Ovary (tissue), 9 donors: ENCODE data around the gene CRACR2A. TPM values are rescaled to one million over a fixed set of nuclear protein-coding genes. Genes with fewer than 3 reads are reported as not detected.

Source experiments
- DNase-seq, 5 donors: peaks; one replicate each; pipeline ENCODE4 v3.0.0-alpha.2; 2019 to 2020
- H3K27ac ChIP-seq, 2 donors: fragments of 200-600 bp; one replicate each; pipeline versions ENCODE4 v1.5.1 to v1.8.0; 2019 to 2022
- H3K27me3 ChIP-seq: fragments of 200-600 bp; one replicate; pipeline ENCODE4 v1.8.0; 2022
- H3K36me3 ChIP-seq: fragments of 200-600 bp; sonication (generic); one replicate; pipeline ENCODE4 v1.5.1; 2019
- H3K4me1 ChIP-seq: one replicate; pipeline ENCODE4 v1.8.1; 2013; ENCODE audit warnings: mild to moderate bottlenecking, moderate library complexity; ENCODE audit not compliant: insufficient read depth
- H3K4me3 ChIP-seq: fragments of 200-600 bp; sonication (generic); one replicate; pipeline ENCODE4 v1.5.1; 2017
- H3K9me3 ChIP-seq, 2 donors: fragments of 200-600 bp in 1 of 2; sonication (generic) in 1 of 2; one replicate each; pipeline versions ENCODE4 v1.5.1 to v1.8.1; 2013 to 2019; ENCODE audit warnings: mild to moderate bottlenecking in 1 of 2, moderate library complexity in 1 of 2
- CTCF ChIP-seq, 3 donors: fragments of 450-650 bp in 2 of 3; fragments of 200-600 bp in 1 of 3; IDR thresholded peaks; one replicate each; pipeline versions ENCODE4 v1.5.1 to v1.8.0; 2016 to 2022; ENCODE audit warnings: antibody characterized with exemption in 3 of 3, mild to moderate bottlenecking in 1 of 3
- EP300 ChIP-seq: sonication (generic); formaldehyde crosslinking; IDR thresholded peaks from one replicate; pipeline ENCODE4 v1.6.1; 2017; ENCODE audit warnings: antibody characterized with exemption
- POLR2A ChIP-seq: fragments of 450-650 bp; IDR thresholded peaks from one replicate; pipeline ENCODE4 v1.6.1; 2017; ENCODE audit warnings: antibody characterized with exemption, mild to moderate bottlenecking, moderate library complexity
- WGBS, 3 donors: extraction: QIAGEN DNeasy Blood & Tissue Kit in 1 of 3; methylation state at CpG; one replicate each; pipeline versions ENCODE4 v1.1.5 to v1.1.7; 2013 to 2017; 5-methylcytosine and 5-hydroxymethylcytosine counted together
- intact Hi-C, 4 donors: fragments of 100-400 bp; cut with DNase I; formaldehyde crosslinking; loops; one replicate each; pipeline versions ENCODE4 v1.11.0 to v1.15.1; 2022 to 2023
- polyA plus RNA-seq, 2 donors: library from polyadenylated mRNA; stranded (reverse); fragments of 200-250 nt in 1 of 2; fragments of 350-450 nt in 1 of 2; fragmentation: Illumina TruSeq in 1 of 2; extraction: RNeasy Lipid Tissue Mini Kit (QIAGEN cat#74804) in 1 of 2; gene quantifications; one replicate each; pipeline ENCODE4 v1.2.3, GENCODE V29; 2013 to 2014
- total RNA-seq, 7 donors: library from RNA; depleted of rRNA in 2 of 7; stranded (reverse); fragments of >200 nt in 2 of 7; fragmentation: NEBNext Ultra II Directional in 3 of 7; extraction: Animal tissue kit (Norgen Biotek cat#: 25700) in 3 of 7; gene quantifications; one replicate each; pipeline versions ENCODE4 v1.1.0 to v1.2.4, GENCODE V29; 2016 to 2023
- donor health status: DM: no; HTN: no; CAD: no; lungs with moderate emphysema.
- donor health status: DM: no; HTN: no; CAD: no.
- donor health status: Bipolar disorder and iron deficiency.
- donor health status: DM: yes; HTN: yes; CAD: no.
- donor health status: DM: no; HTN: no; CAD: no.
- donor health status: DM: yes; HTN: yes; CAD: no.

CRACR2A gene
- total and polyA plus RNA-seq, 9 donors = 1.8 to 7.7 (median 4.4) TPM

DNA sequence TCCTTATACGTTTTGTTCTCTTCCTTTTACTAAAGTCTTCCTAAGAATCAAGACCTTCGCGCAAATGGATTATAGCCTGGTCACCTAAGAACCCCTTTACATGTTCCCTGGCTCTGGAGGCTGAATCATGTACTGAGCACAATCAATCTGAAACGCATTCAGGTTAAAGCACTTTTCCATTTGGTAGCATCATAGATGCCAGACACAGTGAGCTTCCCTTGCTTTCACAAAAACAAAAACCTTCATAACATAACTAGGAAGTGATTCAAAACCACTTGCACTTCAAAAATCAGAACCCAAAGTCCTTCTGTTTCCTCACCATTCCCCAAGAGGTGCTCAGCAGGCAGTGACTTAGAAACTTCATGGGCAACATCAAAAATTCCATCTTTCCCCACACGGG lies 105.4 kb downstream of the CRACR2A start:
- no peaks in the 10 kb centered on the region for H3K36me3 ChIP-seq
- no peak overlapping the region for H3K4me3 ChIP-seq
- no peaks in the 10 kb centered on the region for H3K27me3 ChIP-seq
- peaks cover 2% of the 10 kb centered on the region for H3K4me1 ChIP-seq
- intact Hi-C loops = loop anchor here in 2 of 4 donors (5.0 to 10.0 kb wide), 2 partner anchors 343 to 350 kb away; no protein-coding TSS in a partner anchor
- no peak overlapping the region for H3K27ac ChIP-seq
- WGBS, 3 donors = 90 to 93% (median 92%) methylated on average over 5 of the region's 5 CpGs
- no peaks in the 10 kb centered on the region for H3K9me3 ChIP-seq
- no peak for DNase-seq
- no peak for TF ChIP-seq CTCF (IDR thresholded peaks at IDR 0.05)
- no peak for TF ChIP-seq POLR2A
- no peak for TF ChIP-seq EP300

GRCh38 chr12:3646561-3647241 lies 106.2 kb downstream of the CRACR2A start:
- WGBS, 3 donors = 51 to 68% (median 53%) methylated on average over 12 of the region's 12 CpGs
- Histone ChIP-seq H3K4me3 (no peak overlapping the region), H3K9me3 (no peaks in the 10 kb centered on the region), H3K36me3 (no peaks in the 10 kb centered on the region), H3K27ac (no peak overlapping the region), H3K27me3 (no peaks in the 10 kb centered on the region), H3K4me1 (peaks cover 2% of the 10 kb centered on the region)
- intact Hi-C loops = loop anchor here in 2 of 4 donors (5.0 to 10.0 kb wide), 2 partner anchors 342 to 349 kb away; no protein-coding TSS in a partner anchor
- DNase-seq = no peak
- no peak for TF ChIP-seq EP300
- TF ChIP-seq CTCF (IDR thresholded peaks at IDR 0.05) = no peak
- TF ChIP-seq POLR2A = no peak

- no peak overlapping the region for H3K4me3 ChIP-seq
- no peak for TF ChIP-seq EP300
- no peak for TF ChIP-seq CTCF (IDR thresholded peaks at IDR 0.05)
- no peak for TF ChIP-seq POLR2A
- peaks cover 2% of the 10 kb centered on the region for H3K4me1 ChIP-seq
- no peaks in the 10 kb centered on the region for H3K36me3 ChIP-seq
- H3K27ac ChIP-seq = no peak overlapping the region
- intact Hi-C loops = loop anchor here in 3 of 4 donors (2.0 to 10.0 kb wide), 3 partner anchors 340 to 348 kb away; no protein-coding TSS in a partner anchor
- WGBS, 3 donors = 90 to 94% (median 92%) methylated on average over 4 of the region's 4 CpGs
- no peak for DNase-seq
- no peaks in the 10 kb centered on the region for H3K27me3 ChIP-seq
- H3K9me3 ChIP-seq = no peaks in the 10 kb centered on the region
These were observed 107.8 kb downstream of the CRACR2A start for GRCh38 chr12:3645091-3645490.

- TF ChIP-seq CTCF (IDR thresholded peaks at IDR 0.05) (peak in 1 of 3 donors; percentile 27), POLR2A (no peak), EP300 (no peak)
- H3K9me3 ChIP-seq = no peaks in the 10 kb centered on the region
- intact Hi-C loops = loop anchor here in 2 of 4 donors (2.0 to 10.0 kb wide), 2 partner anchors 339 to 343 kb away; no protein-coding TSS in a partner anchor
- 22 to 27% (median 26%) methylated on average over 8 of the region's 8 CpGs for WGBS, 3 donors
- no peaks in the 10 kb centered on the region for H3K36me3 ChIP-seq
- peaks cover 2% of the 10 kb centered on the region for H3K4me1 ChIP-seq
- H3K4me3 ChIP-seq = no peak overlapping the region
- H3K27ac ChIP-seq = no peak overlapping the region
- H3K27me3 ChIP-seq = no peaks in the 10 kb centered on the region
- no peak for DNase-seq
These were observed 108.8 kb downstream of the CRACR2A start for GRCh38 chr12:3644104-3644503.
